ENCODE data around the gene C1QTNF12. TPM values are rescaled to one million over a fixed set of nuclear protein-coding genes. Genes with fewer than 3 reads are reported as not detected.
"Not testable (repeated sequence)": the region's sequence is repeated elsewhere in the genome, so short reads cannot be mapped to it uniquely, and the experiment has no call there.

The C1QTNF12 gene
- total and polyA plus RNA-seq, 2 experiments from 2014 or later, result 2.1 to 3.1 TPM

GRCh38 chr1:1250786-1251284, 4.3 kb upstream of the C1QTNF12 start:
- Histone ChIP-seq H3K4me1 (ENCODE audit: insufficient read depth) (no peaks in the 10 kb centered on the region), H3K79me2 (ENCODE audit: insufficient read depth) (no peaks in the 10 kb centered on the region), H3K36me3 (ENCODE audit: low read depth) (peaks cover 3% of the 10 kb centered on the region; the same call in 1 of the 2 replicates), H3K4me2 (ENCODE audit: unreplicated experiment) (no peak overlapping the region), H3K9me2 (ENCODE audit: insufficient read depth) (no peaks in the 10 kb centered on the region), H3K4me3 (no peak overlapping the region), H3F3A (ENCODE audit: insufficient read depth) (no peaks in the 10 kb centered on the region; the same call in 1 of the 2 replicates), H3K27ac (no peak overlapping the region), H3K9me3 (ENCODE audit: low read depth) (no peaks in the 10 kb centered on the region), H3K27me3 (replicated peaks; ENCODE audit: insufficient read depth) (no peaks in the 10 kb centered on the region), H4K20me1 (ENCODE audit: insufficient read depth) (no peaks in the 10 kb centered on the region), H3K9ac (no peak overlapping the region), H2AFZ (no peak overlapping the region)
- WGBS, 2 experiments (ENCODE audit: low coverage in 1 of 2, low lambda C conversion rate in 2 of 2, missing lambda C conversion rate in 2 of 2), result 84 to 85% methylated on average over 15 to 16 of the region's 16 CpGs
- TF ChIP-seq EZH2phosphoT487 (IDR thresholded peaks at IDR 0.05; ENCODE audit: insufficient read depth, low read depth) (no peak), EZH2 (IDR thresholded peaks at IDR 0.05; ENCODE audit: insufficient read depth, poor library complexity, severe bottlenecking) (no peak)
- in situ Hi-C loops (cut with MboI), result no loop called here
- no peak for DNase-seq

GRCh38 chr1:1248009-1248913, 1.7 kb upstream of the C1QTNF12 start:
- H4K20me1 ChIP-seq (ENCODE audit: insufficient read depth); in situ Hi-C loops (cut with MboI); H3K9me2 ChIP-seq (ENCODE audit: insufficient read depth): not testable (repeated sequence)

GRCh38 chr1:1247341-1247913, 905 bp upstream of the C1QTNF12 start:
- TF ChIP-seq EZH2 (IDR thresholded peaks at IDR 0.05; ENCODE audit: insufficient read depth, poor library complexity, severe bottlenecking), result no peak
- no peak for TF ChIP-seq EZH2phosphoT487 (IDR thresholded peaks at IDR 0.05; ENCODE audit: insufficient read depth, low read depth)
- Histone ChIP-seq H3K9ac (no peak overlapping the region), H2AFZ (no peak overlapping the region), H4K20me1 (ENCODE audit: insufficient read depth) (no peaks in the 10 kb centered on the region), H3K9me3 (ENCODE audit: low read depth) (no peaks in the 10 kb centered on the region), H3K36me3 (ENCODE audit: low read depth) (no peaks in the 10 kb centered on the region), H3K9me2 (ENCODE audit: insufficient read depth) (no peaks in the 10 kb centered on the region), H3K79me2 (ENCODE audit: insufficient read depth) (no peaks in the 10 kb centered on the region), H3K27me3 (replicated peaks; ENCODE audit: insufficient read depth) (no peaks in the 10 kb centered on the region), H3K4me2 (ENCODE audit: unreplicated experiment) (peak overlapping the region; percentile 19), H3K4me3 (no peak overlapping the region), H3F3A (ENCODE audit: insufficient read depth) (no peaks in the 10 kb centered on the region), H3K4me1 (ENCODE audit: insufficient read depth) (no peaks in the 10 kb centered on the region), H3K27ac (no peak overlapping the region)
- WGBS, 2 experiments (ENCODE audit: low coverage in 1 of 2, low lambda C conversion rate in 2 of 2, missing lambda C conversion rate in 2 of 2), result 54 to 57% methylated on average over 23 to 24 of the region's 25 CpGs
- in situ Hi-C loops (cut with MboI), result no loop called here
- no peak for DNase-seq

More at GRCh38 chr1:1248009-1248913, 1.7 kb upstream of the C1QTNF12 start:
- DNase-seq; H3K79me2 ChIP-seq (ENCODE audit: insufficient read depth); H3K4me2 ChIP-seq (ENCODE audit: unreplicated experiment); H2AFZ ChIP-seq; H3K9ac ChIP-seq; H3K4me3 ChIP-seq; H3K4me1 ChIP-seq (ENCODE audit: insufficient read depth); H3K36me3 ChIP-seq (ENCODE audit: low read depth); H3K9me3 ChIP-seq (ENCODE audit: low read depth); H3F3A ChIP-seq (ENCODE audit: insufficient read depth); H3K27ac ChIP-seq; H3K27me3 ChIP-seq (replicated peaks; ENCODE audit: insufficient read depth): not testable (repeated sequence)
- 82 to 90% methylated on average over 7 to 20 of the region's 21 CpGs for WGBS, 2 experiments (ENCODE audit: low coverage in 1 of 2, low lambda C conversion rate in 2 of 2, missing lambda C conversion rate in 2 of 2)

GRCh38 chr1:1245817-1246576, 525 bp downstream of the C1QTNF12 start:
- H3K9me2 ChIP-seq (ENCODE audit: insufficient read depth), result no peaks in the 10 kb centered on the region
- no peaks in the 10 kb centered on the region for H3K36me3 ChIP-seq (ENCODE audit: low read depth)
- WGBS, 2 experiments (ENCODE audit: low coverage in 1 of 2, low lambda C conversion rate in 2 of 2, missing lambda C conversion rate in 2 of 2), result 29% methylated on average over 39 to 42 of the region's 45 CpGs
- in situ Hi-C loops (cut with MboI), result no loop called here
- peak overlapping the region; percentile 39 for H3K4me2 ChIP-seq (ENCODE audit: unreplicated experiment)
- TF ChIP-seq EZH2 (IDR thresholded peaks at IDR 0.05; ENCODE audit: insufficient read depth, poor library complexity, severe bottlenecking) (no peak), EZH2phosphoT487 (IDR thresholded peaks at IDR 0.05; ENCODE audit: insufficient read depth, low read depth) (no peak)
- no peaks in the 10 kb centered on the region for H3K4me1 ChIP-seq (ENCODE audit: insufficient read depth)
- H3K27me3 ChIP-seq (replicated peaks; ENCODE audit: insufficient read depth), result no peaks in the 10 kb centered on the region
- no peaks in the 10 kb centered on the region for H3K79me2 ChIP-seq (ENCODE audit: insufficient read depth)
- no peak overlapping the region for H3K9ac ChIP-seq
- no peaks in the 10 kb centered on the region for H4K20me1 ChIP-seq (ENCODE audit: insufficient read depth)
- H3F3A ChIP-seq (ENCODE audit: insufficient read depth), result no peaks in the 10 kb centered on the region
- no peak overlapping the region for H3K4me3 ChIP-seq
- H2AFZ ChIP-seq, result no peak overlapping the region
- no peak overlapping the region for H3K27ac ChIP-seq
- no peaks in the 10 kb centered on the region for H3K9me3 ChIP-seq (ENCODE audit: low read depth)
- peak; percentile 35 for DNase-seq

Measured in GM23248 (cell line).